ENCODE data around the gene ADAMTSL4.
A peak's percentile ranks its signal among the peaks of the same experiment; 100 is the strongest.

DNA sequence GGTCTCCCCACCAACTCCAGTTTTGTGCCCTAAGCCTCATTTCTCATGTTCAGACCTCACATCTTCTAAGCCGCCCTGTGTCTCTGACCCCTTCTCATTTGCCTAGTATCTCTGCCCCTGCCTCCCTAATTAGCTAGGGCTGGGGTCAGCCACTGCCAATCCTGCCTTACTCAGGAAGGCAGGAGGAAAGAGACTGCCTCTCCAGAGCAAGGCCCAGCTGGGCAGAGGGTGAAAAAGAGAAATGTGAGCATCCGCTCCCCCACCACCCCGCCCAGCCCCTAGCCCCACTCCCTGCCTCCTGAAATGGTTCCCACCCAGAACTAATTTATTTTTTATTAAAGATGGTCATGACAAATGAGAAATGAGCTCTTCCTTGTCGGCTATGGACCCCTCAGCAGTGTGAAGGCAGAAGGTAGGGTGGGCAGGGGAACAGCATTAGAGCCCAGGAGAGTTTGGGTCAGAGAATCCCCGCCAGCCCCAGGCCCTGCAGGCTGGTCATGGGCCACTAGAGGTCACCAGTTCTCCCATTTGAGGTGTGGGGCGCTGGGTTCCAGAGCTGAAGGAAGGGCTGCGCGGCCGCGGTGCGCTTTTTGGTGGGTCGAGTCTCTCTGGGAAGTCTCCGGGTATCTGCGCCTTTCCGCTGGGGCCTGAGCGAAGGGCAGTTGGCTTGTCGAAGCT is 11.5 kb downstream of the ADAMTSL4 start:
- TF ChIP-seq POLR2A (IDR thresholded peaks at IDR 0.05) (no peak), POLR2AphosphoS5 (IDR thresholded peaks at IDR 0.05) (no peak), EP300 (IDR thresholded peaks at IDR 0.05) (no peak)
- TF ChIP-seq, protein P1, sequence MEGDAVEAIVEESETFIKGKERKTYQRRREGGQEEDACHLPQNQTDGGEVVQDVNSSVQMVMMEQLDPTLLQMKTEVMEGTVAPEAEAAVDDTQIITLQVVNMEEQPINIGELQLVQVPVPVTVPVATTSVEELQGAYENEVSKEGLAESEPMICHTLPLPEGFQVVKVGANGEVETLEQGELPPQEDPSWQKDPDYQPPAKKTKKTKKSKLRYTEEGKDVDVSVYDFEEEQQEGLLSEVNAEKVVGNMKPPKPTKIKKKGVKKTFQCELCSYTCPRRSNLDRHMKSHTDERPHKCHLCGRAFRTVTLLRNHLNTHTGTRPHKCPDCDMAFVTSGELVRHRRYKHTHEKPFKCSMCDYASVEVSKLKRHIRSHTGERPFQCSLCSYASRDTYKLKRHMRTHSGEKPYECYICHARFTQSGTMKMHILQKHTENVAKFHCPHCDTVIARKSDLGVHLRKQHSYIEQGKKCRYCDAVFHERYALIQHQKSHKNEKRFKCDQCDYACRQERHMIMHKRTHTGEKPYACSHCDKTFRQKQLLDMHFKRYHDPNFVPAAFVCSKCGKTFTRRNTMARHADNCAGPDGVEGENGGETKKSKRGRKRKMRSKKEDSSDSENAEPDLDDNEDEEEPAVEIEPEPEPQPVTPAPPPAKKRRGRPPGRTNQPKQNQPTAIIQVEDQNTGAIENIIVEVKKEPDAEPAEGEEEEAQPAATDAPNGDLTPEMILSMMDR (IDR thresholded peaks at IDR 0.05), result peak; percentile 83 to 95 (median 84)

Data from sigmoid colon (tissue), 4 donors.